Measurements from ENCODE around the gene TRABD2A. TPM values are rescaled to one million over a fixed set of nuclear protein-coding genes. Genes with fewer than 3 reads are reported as not detected.

Gene TRABD2A
- total RNA-seq, 1 donor from 2014 or later: 0.56 TPM

DNA sequence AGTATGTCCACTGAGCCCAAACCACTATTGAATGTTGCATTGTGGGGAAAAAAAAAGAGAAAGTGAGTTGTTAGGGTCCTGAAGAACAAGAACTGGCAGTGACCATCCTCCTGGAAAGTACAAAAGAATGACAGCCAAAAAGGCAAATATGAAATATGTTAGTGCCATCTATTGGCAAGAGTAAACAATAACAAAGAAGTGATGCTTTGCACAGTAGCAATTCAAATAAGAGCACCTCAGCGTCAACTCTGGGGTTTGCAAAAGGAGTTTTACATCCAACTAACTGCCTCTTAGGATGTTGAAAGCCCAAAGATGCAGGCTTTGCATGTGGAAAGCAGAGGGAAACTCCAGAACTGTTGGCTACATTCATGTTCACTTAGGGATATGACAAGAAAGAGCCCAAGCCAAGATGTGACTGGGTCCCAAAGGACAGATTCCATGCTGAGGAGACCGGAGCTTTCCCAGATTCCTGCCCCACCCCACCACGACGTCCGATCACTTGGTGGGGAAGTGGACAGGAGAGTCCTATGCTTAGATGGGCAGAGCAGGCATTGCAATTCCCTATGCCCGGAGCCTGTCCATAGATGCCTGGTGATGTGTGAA lies 15.6 kb downstream of the TRABD2A start:
- DNase-seq: no peak
- ATAC-seq (ENCODE audit: poor library complexity): no peak
- intact Hi-C loops (cut with DNase I): no loop called here

DNA sequence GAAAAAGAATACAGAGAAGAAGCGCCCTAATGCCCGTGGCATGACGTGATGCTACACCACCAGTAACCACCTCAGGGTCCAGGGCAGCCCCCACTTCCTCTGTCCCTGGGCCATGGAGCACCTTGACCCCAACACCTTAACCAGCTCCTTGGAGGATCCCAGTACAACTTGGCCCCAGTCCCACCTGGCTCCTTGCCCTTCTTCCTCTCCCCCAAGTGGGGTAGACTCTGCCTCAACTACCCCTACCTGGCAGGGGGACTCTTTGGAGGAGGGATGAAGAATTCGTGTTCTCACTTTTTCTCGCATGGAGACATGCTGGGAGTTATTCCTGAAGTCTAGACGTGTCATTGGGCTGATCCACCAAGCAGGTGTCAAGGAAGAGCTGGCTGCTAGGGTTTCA lies 18.9 kb downstream of the TRABD2A start:
- no peak for ATAC-seq (ENCODE audit: poor library complexity)
- DNase-seq: no peak
- intact Hi-C loops (cut with DNase I): loop anchor here (5.0 kb wide), 1 partner anchor 360 kb away; no protein-coding TSS in a partner anchor

- intact Hi-C loops (cut with DNase I): loop anchor here (5.0 kb wide), 1 partner anchor 359 kb away; no protein-coding TSS in a partner anchor
- no peak for DNase-seq
These were observed 19.3 kb downstream of the TRABD2A start for GRCh38 chr2:84861539-84861938.

GRCh38 chr2:84858937-84859336 lies 21.9 kb downstream of the TRABD2A start:
- intact Hi-C loops (cut with DNase I): no loop called here
- DNase-seq (no peak), ATAC-seq (ENCODE audit: poor library complexity) (no peak)

More at GRCh38 chr2:84861539-84861938, 19.3 kb downstream of the TRABD2A start:
- ATAC-seq (ENCODE audit: poor library complexity): no peak

- intact Hi-C loops (cut with DNase I): no loop called here
- DNase-seq (no peak), ATAC-seq (ENCODE audit: poor library complexity) (no peak)
These were observed 22.8 kb downstream of the TRABD2A start for GRCh38 chr2:84858123-84858522.

- intact Hi-C loops (cut with DNase I): no loop called here
- no peak for ATAC-seq (ENCODE audit: poor library complexity)
- DNase-seq: no peak
These were observed 23.3 kb downstream of the TRABD2A start for GRCh38 chr2:84857566-84857965.

- ATAC-seq (ENCODE audit: poor library complexity): no peak
- DNase-seq: no peak
- intact Hi-C loops (cut with DNase I): no loop called here
These were observed 24.1 kb downstream of the TRABD2A start for GRCh38 chr2:84856787-84857186.

- no peak for ATAC-seq (ENCODE audit: poor library complexity)
- intact Hi-C loops (cut with DNase I): no loop called here
These were observed 25.2 kb downstream of the TRABD2A start for GRCh38 chr2:84855731-84856130.

GRCh38 chr2:84854850-84855249 lies 26.0 kb downstream of the TRABD2A start:
- ATAC-seq (ENCODE audit: poor library complexity) (no peak), DNase-seq (no peak)
- intact Hi-C loops (cut with DNase I): no loop called here

More at GRCh38 chr2:84855731-84856130, 25.2 kb downstream of the TRABD2A start:
- DNase-seq: no peak

DNA sequence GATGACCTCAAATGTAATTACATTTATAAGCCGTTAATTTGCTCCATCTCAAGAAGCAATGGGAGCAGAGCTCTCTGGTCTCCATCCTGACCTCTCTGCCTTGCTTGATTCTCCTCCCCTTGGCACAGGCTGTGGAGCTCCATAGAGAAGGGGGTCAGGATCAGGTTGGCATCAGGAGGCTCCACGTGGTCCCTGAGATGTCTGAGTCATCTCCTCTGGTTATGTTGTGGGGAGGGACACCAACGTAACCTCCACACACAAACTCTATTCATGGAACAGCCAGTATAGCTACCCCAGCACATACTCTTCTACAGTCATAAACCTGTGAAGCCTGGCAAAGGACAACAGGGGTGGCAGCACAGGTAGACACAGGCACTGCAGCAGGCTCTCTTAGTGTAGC lies 29.0 kb downstream of the TRABD2A start:
- ATAC-seq (ENCODE audit: poor library complexity) (no peak), DNase-seq (no peak)
- intact Hi-C loops (cut with DNase I): no loop called here

DNA sequence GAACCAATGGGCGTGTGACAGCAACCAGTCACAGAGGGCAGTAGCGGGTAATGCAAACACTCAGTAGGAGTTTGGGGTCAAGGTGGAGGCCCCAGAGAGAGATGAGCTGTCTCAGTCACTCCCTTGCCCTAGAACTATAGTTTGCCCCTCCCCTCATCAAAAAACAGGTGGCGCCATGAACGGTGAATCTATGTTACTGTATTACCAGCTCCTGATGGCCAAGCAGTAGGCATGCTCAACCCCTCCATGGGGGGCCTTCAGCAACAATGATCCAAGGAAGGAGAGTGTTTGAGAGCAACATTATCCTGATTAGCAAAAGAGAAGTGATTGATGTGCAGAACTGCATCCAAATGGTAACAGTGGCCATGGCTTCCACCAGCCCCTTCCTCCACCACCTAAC lies 30.4 kb downstream of the TRABD2A start:
- ATAC-seq (ENCODE audit: poor library complexity) (no peak), DNase-seq (no peak)
- intact Hi-C loops (cut with DNase I): no loop called here

GRCh38 chr2:84849271-84849952 lies 31.5 kb downstream of the TRABD2A start:
- DNase-seq: no peak
- no peak for ATAC-seq (ENCODE audit: poor library complexity)
- intact Hi-C loops (cut with DNase I): no loop called here

- intact Hi-C loops (cut with DNase I): no loop called here
- no peak for ATAC-seq (ENCODE audit: poor library complexity)
These were observed 33.4 kb downstream of the TRABD2A start for GRCh38 chr2:84847326-84848050.

GRCh38 chr2:84846741-84847142 lies 34.1 kb downstream of the TRABD2A start:
- intact Hi-C loops (cut with DNase I): no loop called here
- no peak for ATAC-seq (ENCODE audit: poor library complexity)
- no peak for DNase-seq

More at GRCh38 chr2:84847326-84848050, 33.4 kb downstream of the TRABD2A start:
- DNase-seq: no peak

- ATAC-seq (ENCODE audit: poor library complexity): no peak
- DNase-seq: no peak
These were observed 34.7 kb downstream of the TRABD2A start for GRCh38 chr2:84846041-84846663.

DNA sequence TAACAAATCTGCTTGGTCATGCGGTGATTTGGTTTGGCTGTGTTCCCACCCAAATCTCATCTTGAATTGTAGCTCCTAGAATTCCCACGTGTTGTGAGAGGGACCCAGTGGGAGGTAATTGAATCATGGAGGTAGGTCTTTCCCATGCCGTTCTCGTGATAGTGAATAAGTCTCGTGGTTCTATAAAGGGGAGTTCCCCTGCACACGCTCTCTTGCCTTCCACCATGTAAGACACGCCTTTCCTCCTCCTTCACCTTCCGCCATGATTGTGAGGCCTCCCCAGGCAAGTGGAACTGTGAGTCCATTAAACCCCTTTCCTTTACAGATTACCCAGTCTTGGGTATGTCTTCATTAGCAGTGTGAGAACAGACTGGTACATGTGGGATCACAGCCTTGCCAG lies 36.7 kb downstream of the TRABD2A start:
- DNase-seq: no peak
- intact Hi-C loops (cut with DNase I): no loop called here
- ATAC-seq (ENCODE audit: poor library complexity): no peak

More at GRCh38 chr2:84846041-84846663, 34.7 kb downstream of the TRABD2A start:
- intact Hi-C loops (cut with DNase I): no loop called here

DNA sequence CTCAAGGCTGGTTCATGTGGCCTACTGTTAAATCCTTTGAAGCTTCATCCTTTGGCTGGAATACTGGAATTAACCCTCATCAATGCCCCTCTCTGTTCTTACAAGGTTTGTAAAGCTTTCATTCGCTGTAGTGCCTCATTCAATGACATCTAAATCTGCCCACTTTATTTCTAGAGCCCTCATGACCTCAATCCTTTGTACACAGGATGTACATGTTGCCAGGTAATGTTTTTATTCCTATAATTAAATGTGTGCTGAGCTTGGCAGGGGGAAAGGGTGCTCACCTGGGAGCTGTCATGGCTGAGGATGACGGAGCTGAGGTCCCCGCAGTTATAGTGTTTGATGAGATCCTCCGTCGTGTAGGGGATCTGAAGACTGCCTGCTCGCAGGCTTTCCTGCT lies 39.3 kb downstream of the TRABD2A start:
- DNase-seq (no peak), ATAC-seq (ENCODE audit: poor library complexity) (no peak)
- intact Hi-C loops (cut with DNase I): no loop called here

GRCh38 chr2:84840306-84840705 lies 40.6 kb downstream of the TRABD2A start:
- intact Hi-C loops (cut with DNase I): no loop called here
- ATAC-seq (ENCODE audit: poor library complexity): no peak
- DNase-seq: no peak

DNA sequence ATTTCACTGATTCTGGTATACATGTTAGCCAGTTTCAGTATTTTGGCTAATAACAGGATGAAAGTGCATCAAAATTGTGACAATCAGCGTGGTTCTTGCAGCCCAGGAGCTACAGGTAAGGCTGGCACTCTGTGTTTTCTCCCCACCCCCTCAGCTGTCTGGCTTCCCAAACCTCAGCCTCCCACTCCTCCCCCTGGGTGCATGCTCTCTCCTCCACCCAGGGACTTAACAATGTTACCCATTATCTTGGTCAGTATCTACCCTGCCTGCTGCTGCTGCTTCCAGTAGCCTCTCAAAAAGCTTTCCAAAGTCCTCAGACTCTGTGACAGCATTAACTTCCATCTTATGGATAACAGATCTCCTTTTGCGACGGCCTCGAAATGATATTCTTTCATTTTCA lies 41.0 kb downstream of the TRABD2A start:
- DNase-seq: no peak
- ATAC-seq (ENCODE audit: poor library complexity): no peak
- intact Hi-C loops (cut with DNase I): no loop called here
